ENCODE results near the gene CCHCR1.
"Not testable (repeated sequence)": the region's sequence is repeated elsewhere in the genome, so short reads cannot be mapped to it uniquely, and the experiment has no call there.

CCHCR1 gene

GRCh38 chr6:31180500-31180899, 22.9 kb upstream of the CCHCR1 start:
- no peak for DNase-seq (ENCODE audit: low spot score)

- DNase-seq (ENCODE audit: low spot score), result no peak
These were observed 22.3 kb upstream of the CCHCR1 start for GRCh38 chr6:31179896-31180295.

DNA sequence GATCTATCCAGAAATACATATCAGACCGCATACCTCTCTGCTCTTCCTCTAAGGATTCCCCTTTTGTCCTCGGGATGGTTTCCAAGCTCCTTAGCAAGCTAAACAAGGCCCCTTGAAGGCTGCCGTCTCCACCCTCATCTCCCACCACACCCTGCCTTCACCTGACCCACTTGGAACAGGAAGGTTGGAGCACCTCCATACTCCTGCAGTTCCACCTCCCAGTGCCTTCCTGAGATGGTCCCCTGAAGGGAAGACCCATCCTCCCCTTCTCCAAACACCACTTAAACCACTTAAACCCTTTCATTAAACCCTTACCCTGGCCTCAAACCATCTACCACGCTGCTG, 21.4 kb upstream of the CCHCR1 start:
- no peak for DNase-seq (ENCODE audit: low spot score)

DNA sequence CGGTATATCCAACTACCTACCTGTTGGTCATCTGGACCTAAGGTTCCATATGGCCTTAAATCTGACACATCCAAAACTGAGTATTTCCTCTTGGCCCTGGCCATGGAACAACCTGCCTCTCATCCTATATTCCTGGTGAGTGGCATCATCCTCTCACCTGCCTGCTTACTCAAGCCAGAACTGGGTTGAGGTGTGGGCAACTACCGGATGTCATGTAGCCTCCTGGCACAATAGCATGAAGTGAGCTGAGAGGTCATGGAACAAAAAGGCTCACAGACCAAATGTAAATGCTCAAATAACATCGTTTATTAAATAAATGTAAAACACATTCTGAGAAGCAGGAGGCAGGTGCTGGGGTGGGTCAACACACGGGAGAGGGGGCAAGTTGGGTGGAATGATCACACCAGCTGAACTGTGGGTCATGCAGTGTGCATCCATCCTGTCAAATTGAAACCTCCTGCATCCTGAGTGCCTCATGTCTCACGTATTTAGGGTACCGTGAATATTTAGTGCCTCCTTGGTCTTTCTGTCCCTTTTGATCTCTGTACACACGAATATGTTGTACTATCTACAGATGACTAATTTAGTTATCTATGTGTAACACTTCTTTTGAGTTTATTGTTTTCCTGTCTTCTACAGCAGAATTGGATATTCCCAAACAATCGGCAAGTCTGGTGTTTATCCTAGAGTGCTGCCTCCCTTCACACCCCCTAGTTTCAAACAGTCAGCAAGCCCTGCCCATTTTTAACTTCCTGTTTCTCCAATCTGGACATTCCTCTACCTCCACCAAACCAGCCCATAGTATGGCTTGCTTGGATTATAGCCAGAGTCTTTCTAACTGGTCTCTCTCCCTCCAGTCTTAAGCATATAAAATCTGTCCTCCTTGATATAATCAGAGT, 20.8 kb upstream of the CCHCR1 start:
- no peak for DNase-seq (ENCODE audit: low spot score)

DNA sequence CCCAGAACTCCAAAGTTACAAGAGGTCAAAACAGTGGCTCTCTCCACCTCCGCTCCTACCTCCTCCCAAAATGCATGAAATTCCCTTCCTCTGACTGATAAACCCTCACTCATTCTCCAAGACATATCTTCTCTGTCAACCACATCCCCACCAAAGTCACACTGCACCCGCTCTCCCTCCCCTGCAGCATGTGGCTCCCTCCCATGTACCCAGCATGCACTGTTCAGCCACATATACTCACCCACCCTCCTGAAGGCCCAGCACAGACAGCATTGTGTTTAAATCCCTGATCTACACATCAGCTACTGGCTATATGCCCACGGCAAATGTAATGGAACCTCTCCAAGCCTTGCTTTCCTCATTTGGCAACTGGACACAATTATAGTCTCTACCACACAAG, 18.4 kb upstream of the CCHCR1 start:
- DNase-seq (ENCODE audit: low spot score), result no peak

- no peak for DNase-seq (ENCODE audit: low spot score)
These were observed 16.8 kb upstream of the CCHCR1 start for GRCh38 chr6:31174378-31174777.

GRCh38 chr6:31173406-31173805, 15.8 kb upstream of the CCHCR1 start:
- DNase-seq (ENCODE audit: low spot score), result no peak

DNA sequence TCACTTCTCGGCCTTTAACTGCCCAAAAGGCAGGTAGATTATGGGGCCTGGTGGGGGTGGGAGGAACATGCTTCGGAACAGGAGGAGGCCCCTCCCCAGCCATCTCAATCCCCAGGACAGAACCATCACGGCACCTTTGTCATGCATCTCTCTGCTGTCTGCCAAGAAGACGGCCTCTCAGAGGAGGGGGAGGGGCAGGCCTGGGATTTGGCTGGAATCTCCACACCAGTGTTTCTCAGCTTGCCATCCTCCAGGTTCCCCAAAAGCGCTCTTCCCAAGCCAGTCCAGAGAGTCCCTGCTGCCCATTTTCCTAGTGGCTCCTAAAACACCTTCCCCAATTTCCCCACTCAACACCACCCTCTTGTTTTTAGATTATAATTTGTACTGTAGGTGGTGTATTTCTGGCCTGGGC, 15.4 kb upstream of the CCHCR1 start:
- DNase-seq (ENCODE audit: low spot score), result no peak

DNA sequence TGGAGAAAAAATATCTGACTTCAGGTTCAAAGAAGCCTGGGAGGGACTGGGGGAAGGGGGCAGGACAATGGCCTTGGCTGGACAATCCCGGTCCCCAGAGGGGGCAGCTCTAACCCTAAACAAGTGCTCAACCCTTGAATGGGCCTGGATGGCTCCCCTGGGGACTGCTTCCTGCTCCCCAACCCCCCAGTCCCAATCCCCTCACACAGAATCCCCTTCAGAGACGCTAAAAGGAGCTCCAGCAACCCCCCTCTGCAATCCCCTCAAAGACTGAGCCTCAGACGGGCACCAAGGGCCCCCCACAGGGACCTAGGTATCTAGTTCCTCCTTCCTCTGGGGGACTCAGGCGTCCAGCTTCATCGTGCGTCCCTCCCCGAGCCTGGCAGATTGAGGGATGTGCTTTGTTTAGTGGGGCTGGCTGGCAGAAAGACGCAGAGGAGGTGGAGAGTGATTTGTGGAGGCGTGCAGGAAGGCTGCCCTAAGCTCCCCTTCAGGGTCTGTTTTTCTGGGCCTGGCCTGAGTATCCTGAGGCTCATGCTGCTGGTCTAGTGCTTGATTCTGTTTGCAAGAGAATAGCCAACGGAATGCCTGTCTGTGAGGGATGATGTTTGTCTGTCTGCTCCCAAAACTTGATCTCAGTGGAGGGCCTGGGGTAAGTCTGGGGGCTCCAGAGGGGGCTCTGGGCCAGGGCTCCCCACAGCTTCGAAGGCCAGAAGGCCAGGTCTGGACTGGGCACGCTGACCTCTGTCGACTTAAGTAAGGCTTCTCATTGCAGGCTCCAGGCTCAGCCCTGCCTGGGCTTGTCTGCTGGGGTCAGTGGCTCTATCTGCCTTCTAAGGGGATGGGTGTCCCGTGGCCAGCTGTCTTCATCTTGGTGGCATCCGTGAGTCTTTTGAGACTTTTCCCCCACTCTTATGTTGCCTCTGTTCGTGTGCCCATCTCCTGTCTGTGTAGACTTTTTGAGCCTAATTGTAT, 14.6 kb upstream of the CCHCR1 start:
- DNase-seq (ENCODE audit: low spot score), result no peak

- DNase-seq (ENCODE audit: low spot score), result no peak
These were observed 13.5 kb upstream of the CCHCR1 start for GRCh38 chr6:31170987-31171671.

GRCh38 chr6:31170600-31170881, 12.9 kb upstream of the CCHCR1 start, which contains the start of gene POU5F1:
POU5F1 (minus strand) TSS chr6:31170682; CDS start chr6:31170620, 62 bp downstream.
- no peak for DNase-seq (ENCODE audit: low spot score)

- not testable (repeated sequence) for DNase-seq (ENCODE audit: low spot score)
These were observed 12.4 kb upstream of the CCHCR1 start for GRCh38 chr6:31169858-31170599.

DNA sequence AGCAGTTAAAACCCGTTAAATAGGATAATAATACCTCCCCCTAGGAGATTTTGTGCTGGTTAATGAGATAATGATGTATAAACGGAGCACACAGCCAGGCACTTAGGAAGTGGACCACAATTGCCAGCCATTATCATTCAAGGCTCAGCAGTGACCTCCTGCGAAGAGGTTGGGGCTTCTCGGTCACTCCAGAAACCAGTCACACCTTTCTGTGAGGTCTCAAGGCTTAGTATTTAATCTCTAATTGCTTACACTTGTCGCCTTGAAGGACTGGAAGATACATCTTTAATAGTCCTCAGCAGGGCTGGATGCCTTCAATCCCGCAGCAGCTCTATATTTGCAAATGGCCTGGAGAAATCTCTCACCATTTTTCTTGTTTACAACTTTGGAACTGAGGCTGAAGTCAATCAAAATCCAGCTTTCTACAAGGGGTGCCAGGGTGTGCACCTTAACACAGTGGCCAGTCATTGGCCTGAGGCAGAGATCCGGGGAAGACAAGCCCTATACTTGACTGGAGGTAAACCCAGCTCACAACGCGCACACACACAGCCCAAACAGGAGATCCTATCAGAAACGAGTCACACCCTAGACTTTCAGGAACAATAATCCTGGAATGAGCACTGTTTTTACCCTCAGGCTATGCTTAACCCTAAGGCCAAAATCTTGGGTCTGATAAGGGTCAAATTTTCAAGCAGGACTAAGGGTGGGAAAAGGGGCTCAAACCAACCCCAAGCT, 11.7 kb upstream of the CCHCR1 start:
- no peak for DNase-seq (ENCODE audit: low spot score)

GRCh38 chr6:31168606-31169005, 11.0 kb upstream of the CCHCR1 start:
- DNase-seq (ENCODE audit: low spot score), result no peak

DNA sequence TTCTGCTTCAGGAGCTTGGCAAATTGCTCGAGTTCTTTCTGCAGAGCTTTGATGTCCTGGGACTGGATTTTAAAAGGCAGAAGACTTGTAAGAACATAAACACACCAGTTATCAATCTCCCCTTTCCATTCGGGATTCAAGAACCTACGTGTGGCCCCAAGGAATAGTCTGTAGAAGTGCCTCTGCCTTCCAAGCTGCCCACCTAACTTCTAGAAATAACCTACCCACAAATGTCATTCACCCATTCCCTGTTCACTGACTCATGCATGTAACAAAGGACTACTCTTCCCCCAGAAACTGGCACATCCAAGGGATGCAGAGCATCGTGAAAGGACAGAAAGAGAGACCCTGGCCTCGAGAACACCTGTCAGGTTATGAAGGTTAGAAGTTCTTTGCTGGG, 8.4 kb upstream of the CCHCR1 start:
- no peak for DNase-seq (ENCODE audit: low spot score)

- not testable (repeated sequence) for DNase-seq (ENCODE audit: low spot score)
These were observed 7.6 kb upstream of the CCHCR1 start for GRCh38 chr6:31165064-31165832.

DNA sequence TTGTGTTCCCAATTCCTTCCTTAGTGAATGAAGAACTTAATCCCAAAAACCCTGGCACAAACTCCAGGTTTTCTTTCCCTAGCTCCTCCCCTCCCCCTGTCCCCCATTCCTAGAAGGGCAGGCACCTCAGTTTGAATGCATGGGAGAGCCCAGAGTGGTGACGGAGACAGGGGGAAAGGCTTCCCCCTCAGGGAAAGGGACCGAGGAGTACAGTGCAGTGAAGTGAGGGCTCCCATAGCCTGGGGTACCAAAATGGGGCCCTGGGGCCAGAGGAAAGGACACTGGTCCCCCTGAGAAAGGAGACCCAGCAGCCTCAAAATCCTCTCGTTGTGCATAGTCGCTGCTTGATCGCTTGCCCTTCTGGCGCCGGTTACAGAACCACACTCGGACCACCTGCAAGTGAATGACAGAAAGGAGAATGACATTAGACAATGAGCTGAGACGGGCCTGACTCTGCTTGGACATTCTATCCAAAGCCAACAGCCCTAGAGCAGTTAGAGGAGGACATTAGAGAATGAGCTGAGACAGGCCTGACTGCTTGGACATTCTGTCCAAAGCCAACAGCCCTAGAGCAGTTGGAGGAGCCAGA, 7.0 kb upstream of the CCHCR1 start:
- not testable (repeated sequence) for DNase-seq (ENCODE audit: low spot score)

- no peak for DNase-seq (ENCODE audit: low spot score)
These were observed 6.3 kb upstream of the CCHCR1 start for GRCh38 chr6:31163922-31164321.

DNA sequence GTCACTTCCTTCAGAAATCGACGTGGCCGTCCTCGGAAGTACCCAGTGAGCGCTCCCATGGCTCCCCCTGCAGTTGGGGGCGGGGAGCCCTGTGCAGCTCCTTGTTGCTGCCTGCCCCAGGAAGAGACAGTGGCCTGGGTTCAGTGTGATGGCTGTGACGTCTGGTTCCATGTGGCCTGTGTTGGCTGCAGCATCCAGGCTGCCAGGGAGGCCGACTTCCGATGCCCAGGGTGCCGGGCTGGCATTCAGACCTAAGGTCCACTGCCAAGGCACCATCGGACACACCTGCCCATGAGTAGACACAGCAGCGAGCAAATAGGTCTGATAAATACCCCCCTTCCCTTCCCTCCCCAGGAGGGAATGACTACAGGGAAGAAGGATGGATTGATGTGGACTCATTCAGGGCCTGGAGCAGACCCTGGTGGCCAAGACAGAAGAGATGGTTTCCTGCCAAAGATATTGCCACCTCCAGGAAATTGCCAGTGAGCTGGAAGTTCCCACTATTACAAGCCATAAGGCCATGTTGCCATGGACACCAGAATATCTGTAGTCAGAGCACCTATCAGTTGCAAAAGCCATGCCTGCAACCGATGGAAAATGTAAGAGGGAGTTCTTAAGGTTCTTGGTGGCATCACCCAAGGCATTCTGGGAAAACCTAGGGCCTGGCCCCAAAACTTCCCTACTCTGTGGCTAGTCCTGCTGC, 5.0 kb upstream of the CCHCR1 start:
- no peak for DNase-seq (ENCODE audit: low spot score)
